HAP-1 (cell line): ENCODE results near the gene ATP13A3.

Experiments used
- DNase-seq, 2 experiments: peaks; one replicate each; pipeline ENCODE4 v3.0.0-alpha.2; 2016 to 2020; ENCODE audit warnings: low spot score in 2 of 2
- H3K27me3 ChIP-seq: fragments of 250-450 bp; sonication (Bioruptor Pico); 2 replicates; pipeline ENCODE4 v1.5.1; 2020; ENCODE audit warnings: low read depth, mild to moderate bottlenecking, moderate library complexity
- H3K36me3 ChIP-seq: fragments of 250-450 bp; sonication (Bioruptor Pico); replicated peaks from 2 replicates; pipeline ENCODE4 v1.5.1; 2020; ENCODE audit warnings: mild to moderate bottlenecking
- H3K4me1 ChIP-seq: fragments of 250-450 bp; sonication (Bioruptor Pico); 2 replicates; pipeline ENCODE4 v1.5.1; 2020; ENCODE audit warnings: mild to moderate bottlenecking
- H3K4me3 ChIP-seq: fragments of 250-450 bp; sonication (Bioruptor Pico); 2 replicates; pipeline ENCODE4 v1.5.1; 2020; ENCODE audit warnings: mild to moderate bottlenecking, moderate library complexity
- H3K9me3 ChIP-seq: fragments of 250-450 bp; sonication (Bioruptor Pico); 2 replicates; pipeline ENCODE4 v1.5.1; 2020; ENCODE audit warnings: mild to moderate bottlenecking, moderate library complexity
- in situ Hi-C: fragments of 300-500 bp; cut with MboI; formaldehyde crosslinking; loops from 3 replicates; pipeline ENCODE4 v1.14.3; 2020; ENCODE audit warnings: low sequenced_read_pairs, inconsistent platforms, mixed read lengths

ATP13A3 gene

DNA sequence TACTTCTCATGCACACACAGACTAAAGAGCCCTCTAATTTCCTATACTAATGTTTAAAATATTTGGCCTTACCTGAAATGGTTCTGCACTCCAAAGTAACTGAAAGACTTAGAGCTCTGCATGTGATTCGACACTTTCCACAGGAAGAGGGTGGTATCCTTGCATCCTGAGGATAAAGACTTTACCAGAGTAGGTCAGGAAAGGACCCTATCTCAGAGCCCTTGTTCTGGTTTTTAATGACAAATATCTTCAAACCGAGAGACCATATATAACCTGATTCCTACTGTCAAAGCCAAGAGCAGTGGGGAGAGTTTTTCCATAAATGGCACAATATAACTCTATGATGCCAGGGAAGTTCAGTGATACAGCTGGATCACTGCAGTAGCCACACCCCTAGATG is 87.6 kb downstream of the ATP13A3 start, which contains the start of gene GP5:
GP5 (minus strand) TSS at position 101 of the 400 bp plus-strand sequence. CDS start 984 bp downstream, outside the sequence.
- in situ Hi-C loops: no loop called here
- Histone ChIP-seq H3K4me3 (no peak within 1 kb of the TSS), H3K4me1 (peaks cover 8% of the 10 kb centered on the region), H3K36me3 (0 out of 2 replicates have a peak, but pooled peaks cover 3% of the 10 kb centered on the region), H3K27me3 (no peaks in the 10 kb centered on the region), H3K9me3 (no peaks in the 10 kb centered on the region)
- DNase-seq: no peak

DNA sequence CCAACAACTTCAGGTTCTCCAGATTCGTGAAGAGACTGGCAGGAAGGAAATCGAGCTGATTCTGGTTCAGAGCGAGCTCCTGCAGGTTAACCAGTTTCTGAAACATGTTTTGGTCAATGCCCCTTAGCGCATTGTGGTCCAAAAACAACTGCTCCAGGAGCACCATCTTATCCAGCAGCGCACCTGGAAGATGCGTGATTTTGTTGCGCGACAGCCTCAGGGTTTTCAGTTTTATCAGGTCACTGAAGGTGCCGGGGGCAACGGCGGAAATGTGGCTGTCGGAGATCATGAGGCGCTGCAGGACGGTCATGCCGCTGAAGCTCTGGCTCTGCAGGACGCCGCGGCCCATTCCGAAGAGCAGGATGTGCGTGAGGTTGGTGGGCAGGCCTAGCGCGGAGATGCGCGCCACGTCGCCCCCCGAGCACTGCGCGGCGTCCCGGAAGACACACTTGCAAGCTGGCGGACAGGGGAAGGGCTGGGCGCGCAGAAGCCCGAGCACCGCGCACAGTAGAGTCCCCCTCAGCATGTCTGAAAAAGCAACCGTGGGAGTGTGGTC is 89.0 kb downstream of the ATP13A3 start:
- no peaks in the 10 kb centered on the region for H3K9me3 ChIP-seq
- in situ Hi-C loops: no loop called here
- peaks cover 8% of the 10 kb centered on the region for H3K4me1 ChIP-seq
- H3K36me3 ChIP-seq: no peaks in the 10 kb centered on the region
- H3K27me3 ChIP-seq: no peaks in the 10 kb centered on the region
- H3K4me3 ChIP-seq: no peak overlapping the region
- no peak for DNase-seq

- H3K36me3 ChIP-seq: no peaks in the 10 kb centered on the region
- in situ Hi-C loops: no loop called here
- no peak overlapping the region for H3K4me3 ChIP-seq
- H3K27me3 ChIP-seq: no peaks in the 10 kb centered on the region
- H3K4me1 ChIP-seq: peaks cover 8% of the 10 kb centered on the region
- DNase-seq: no peak
- H3K9me3 ChIP-seq: no peaks in the 10 kb centered on the region
Observed at GRCh38 chr3:194396859-194397756, 89.7 kb downstream of the ATP13A3 start.

DNA sequence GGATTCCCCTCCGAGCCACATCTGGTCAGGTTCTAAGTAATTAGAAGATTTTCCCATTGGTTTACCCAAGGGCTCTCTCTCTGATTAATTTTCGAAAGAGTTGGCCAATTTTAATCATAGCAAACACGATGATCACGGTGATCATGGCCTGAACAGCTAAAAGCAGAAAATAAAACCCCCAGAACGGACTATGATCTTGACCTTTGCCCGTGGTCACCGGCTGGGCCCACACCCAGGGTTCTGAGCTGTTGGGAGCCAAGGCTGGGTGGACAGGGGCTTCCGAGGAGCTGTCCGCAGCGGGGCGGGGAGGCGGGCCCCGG is 90.3 kb downstream of the ATP13A3 start:
- Histone ChIP-seq H3K4me3 (no peak overlapping the region), H3K9me3 (no peaks in the 10 kb centered on the region), H3K36me3 (no peaks in the 10 kb centered on the region), H3K27me3 (no peaks in the 10 kb centered on the region), H3K4me1 (peaks cover 8% of the 10 kb centered on the region)
- in situ Hi-C loops: no loop called here
- no peak for DNase-seq

GRCh38 chr3:194395778-194396538 is 90.8 kb downstream of the ATP13A3 start:
- no peak for DNase-seq
- no peaks in the 10 kb centered on the region for H3K27me3 ChIP-seq

DNA sequence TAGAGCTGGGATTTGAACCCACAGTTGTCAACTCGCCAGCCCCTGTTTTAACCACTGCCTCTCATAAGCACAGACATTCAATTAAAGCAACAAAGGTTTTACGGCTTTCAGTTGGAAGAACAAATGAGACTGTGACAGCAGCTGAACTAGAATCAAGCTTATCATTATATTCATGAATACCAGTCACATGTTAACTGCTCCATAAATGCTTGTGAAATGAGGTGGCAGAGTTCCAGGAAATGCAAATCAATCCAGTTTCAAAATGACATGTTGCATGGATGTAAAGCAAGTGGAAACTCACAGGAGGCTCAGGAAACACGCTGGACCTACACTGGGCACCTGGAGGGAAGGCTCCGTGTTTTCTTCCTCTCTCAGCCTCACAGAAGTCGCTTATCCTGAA is 91.6 kb downstream of the ATP13A3 start:
- Histone ChIP-seq H3K36me3 (no peaks in the 10 kb centered on the region), H3K27me3 (no peaks in the 10 kb centered on the region), H3K9me3 (peaks cover under 1% of the 10 kb centered on the region; the same call in 1 of the 2 replicates), H3K4me1 (peaks cover 8% of the 10 kb centered on the region), H3K4me3 (no peak overlapping the region)
- DNase-seq: peak; percentile 64 to 73
- in situ Hi-C loops: no loop called here

More at GRCh38 chr3:194395778-194396538, 90.8 kb downstream of the ATP13A3 start:
- in situ Hi-C loops: no loop called here
- H3K4me1 ChIP-seq: peaks cover 8% of the 10 kb centered on the region
- H3K4me3 ChIP-seq: no peak overlapping the region
- no peaks in the 10 kb centered on the region; the same call in 1 of the 2 replicates for H3K9me3 ChIP-seq
- H3K36me3 ChIP-seq: no peaks in the 10 kb centered on the region

DNA sequence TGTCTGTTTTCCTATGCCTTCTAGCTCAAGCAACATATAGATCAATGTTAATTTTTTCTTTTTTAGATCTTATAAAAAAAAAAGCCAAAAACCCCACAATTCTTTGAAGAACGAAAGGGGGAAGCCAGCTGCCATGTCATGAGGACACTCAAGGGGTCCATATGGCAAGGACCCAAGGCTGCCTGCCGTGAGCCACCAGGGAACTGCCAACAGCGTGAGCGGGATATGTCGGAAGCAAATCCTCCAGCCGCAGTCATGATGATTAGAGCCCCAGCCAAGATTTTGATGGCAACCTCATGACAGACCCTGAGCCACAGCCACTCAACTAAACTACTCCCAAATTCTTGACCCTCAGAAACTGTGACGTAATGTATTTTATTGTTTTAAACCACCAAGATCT is 94.2 kb downstream of the ATP13A3 start:
- no peak for DNase-seq
- H3K4me3 ChIP-seq: no peak overlapping the region
- in situ Hi-C loops: no loop called here

DNA sequence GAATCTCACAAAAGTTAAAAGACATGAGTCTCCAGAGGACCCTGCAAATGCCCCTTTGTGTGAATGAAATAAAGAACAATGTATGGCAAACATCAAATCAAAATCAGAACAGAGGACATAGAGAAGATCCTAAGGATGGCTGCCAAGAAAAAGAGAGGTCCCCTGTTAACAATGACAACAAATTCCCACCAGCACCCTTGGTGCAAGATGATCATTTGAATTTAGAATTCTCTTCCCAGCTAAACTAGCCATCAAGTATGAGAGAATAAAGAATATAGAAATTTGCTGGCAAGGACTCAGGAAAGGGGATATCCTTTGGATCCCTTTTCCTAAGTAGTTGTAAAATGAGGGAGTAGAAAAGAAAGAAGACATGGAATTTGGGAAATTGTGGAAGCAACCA is 96.0 kb downstream of the ATP13A3 start:
- DNase-seq: no peak
- H3K36me3 ChIP-seq: no peaks in the 10 kb centered on the region
- no peaks in the 10 kb centered on the region for H3K27me3 ChIP-seq
- peaks cover 8% of the 10 kb centered on the region for H3K4me1 ChIP-seq
- in situ Hi-C loops: no loop called here
- H3K4me3 ChIP-seq: no peak overlapping the region
- H3K9me3 ChIP-seq: peaks cover 3% of the 10 kb centered on the region; the same call in 1 of the 2 replicates

More for the DNA sequence above, 94.2 kb downstream of the ATP13A3 start:
- H3K36me3 ChIP-seq: no peaks in the 10 kb centered on the region
- H3K4me1 ChIP-seq: peaks cover 8% of the 10 kb centered on the region
- peaks cover 3% of the 10 kb centered on the region; the same call in 1 of the 2 replicates for H3K9me3 ChIP-seq
- no peaks in the 10 kb centered on the region for H3K27me3 ChIP-seq

DNA sequence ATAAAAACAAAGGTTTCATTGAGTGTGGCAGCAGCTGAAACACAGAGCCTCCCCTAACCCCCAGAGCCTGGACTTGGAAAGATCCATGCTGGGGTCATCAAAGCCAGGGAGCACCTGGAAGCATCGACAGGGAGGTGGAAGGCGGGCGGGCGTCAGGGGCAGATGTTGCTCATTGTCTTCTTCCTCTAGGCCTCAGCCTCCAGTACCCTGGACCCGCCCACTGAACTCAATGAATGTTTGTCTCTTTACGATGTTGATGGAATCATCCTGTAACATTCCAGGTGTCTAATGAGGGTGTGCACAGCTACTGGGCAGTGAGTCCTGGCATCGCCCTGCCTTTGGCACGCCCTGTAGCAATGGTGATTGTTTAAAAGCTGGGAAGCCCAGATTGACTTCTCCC is 97.5 kb downstream of the ATP13A3 start:
- no peaks in the 10 kb centered on the region for H3K27me3 ChIP-seq
- no peak overlapping the region for H3K4me3 ChIP-seq
- H3K4me1 ChIP-seq: no peaks in the 10 kb centered on the region
- H3K9me3 ChIP-seq: peaks cover 3% of the 10 kb centered on the region; the same call in 1 of the 2 replicates
- in situ Hi-C loops: no loop called here
- H3K36me3 ChIP-seq: no peaks in the 10 kb centered on the region
- peak in 1 of 2 experiments; percentile 3 for DNase-seq

DNA sequence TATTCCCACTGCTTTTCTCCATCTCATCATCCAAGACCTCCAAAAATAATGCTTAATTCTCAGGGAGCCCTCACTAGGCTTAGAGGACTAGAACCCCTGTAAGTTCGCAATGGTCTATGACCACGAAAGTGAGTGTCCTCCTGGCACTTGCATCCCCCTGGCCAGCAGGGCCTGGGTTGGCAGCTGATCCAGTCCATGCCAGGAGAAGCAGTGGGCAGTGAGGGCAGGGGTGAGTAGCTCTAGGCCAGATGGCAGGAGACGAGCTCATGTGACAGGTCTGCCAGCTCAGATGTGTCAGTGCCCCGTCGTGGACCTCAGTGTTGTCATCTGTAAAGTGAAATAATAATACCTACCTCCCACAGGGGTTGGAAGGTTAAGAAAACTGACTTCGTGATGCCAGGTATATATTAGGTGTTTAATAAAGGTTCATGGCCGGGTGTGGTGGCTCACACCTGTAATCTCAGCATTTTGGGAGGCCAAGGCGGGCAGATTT is 98.8 kb downstream of the ATP13A3 start:
- Histone ChIP-seq H3K36me3 (no peaks in the 10 kb centered on the region), H3K9me3 (peaks cover 3% of the 10 kb centered on the region; the same call in 1 of the 2 replicates), H3K4me3 (no peak overlapping the region), H3K4me1 (no peaks in the 10 kb centered on the region), H3K27me3 (no peaks in the 10 kb centered on the region)
- peak in 1 of 2 experiments; percentile 1 for DNase-seq
- in situ Hi-C loops: no loop called here

GRCh38 chr3:194387276-194387675 is 99.5 kb downstream of the ATP13A3 start:
- in situ Hi-C loops: no loop called here
- peak in 1 of 2 experiments; percentile 4 for DNase-seq
- no peaks in the 10 kb centered on the region for H3K27me3 ChIP-seq

DNA sequence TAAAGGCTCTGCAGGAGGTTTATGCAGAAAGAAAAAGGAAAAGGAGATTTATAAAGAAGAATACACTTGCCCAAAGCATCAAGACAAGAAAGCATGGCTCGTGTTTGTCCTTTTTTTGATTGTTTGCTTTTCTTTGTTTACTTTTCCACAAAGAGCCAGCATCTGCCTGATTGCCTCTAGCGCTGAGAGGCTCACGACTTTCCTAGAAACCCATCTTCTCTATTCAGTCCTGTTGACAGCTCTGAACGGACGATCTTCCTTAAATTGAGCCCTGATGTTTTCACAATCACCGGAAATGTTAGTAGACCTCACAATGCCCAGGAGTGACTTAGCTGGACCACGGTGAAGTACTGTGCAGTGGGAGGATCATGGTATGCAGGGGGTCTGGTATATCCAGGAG is 100.2 kb downstream of the ATP13A3 start:
- DNase-seq: no peak
- peaks cover 3% of the 10 kb centered on the region; the same call in 1 of the 2 replicates for H3K9me3 ChIP-seq
- H3K4me3 ChIP-seq: no peak overlapping the region
- no peaks in the 10 kb centered on the region for H3K36me3 ChIP-seq
- H3K27me3 ChIP-seq: no peaks in the 10 kb centered on the region
- in situ Hi-C loops: no loop called here
- no peaks in the 10 kb centered on the region for H3K4me1 ChIP-seq

More at GRCh38 chr3:194387276-194387675, 99.5 kb downstream of the ATP13A3 start:
- no peak overlapping the region for H3K4me3 ChIP-seq
- peaks cover 3% of the 10 kb centered on the region; the same call in 1 of the 2 replicates for H3K9me3 ChIP-seq
- H3K36me3 ChIP-seq: no peaks in the 10 kb centered on the region
- H3K4me1 ChIP-seq: no peaks in the 10 kb centered on the region

GRCh38 chr3:194386066-194386465 is 100.7 kb downstream of the ATP13A3 start:
- Histone ChIP-seq H3K27me3 (no peaks in the 10 kb centered on the region), H3K36me3 (no peaks in the 10 kb centered on the region), H3K4me3 (no peak overlapping the region), H3K9me3 (peaks cover 3% of the 10 kb centered on the region; the same call in 1 of the 2 replicates), H3K4me1 (no peaks in the 10 kb centered on the region)
- in situ Hi-C loops: no loop called here
- no peak for DNase-seq
